Stomach (tissue), 9 donors: Measurements from ENCODE around the gene HCN2. TPM values are rescaled to one million over a fixed set of nuclear protein-coding genes. Genes with fewer than 3 reads are reported as not detected.

Experiments
- DNase-seq, 2 donors: peaks; one replicate each; pipeline versions ENCODE4 v3.0.0 to v3.0.0-alpha.2; 2013 to 2019
- H3K27ac ChIP-seq, 5 donors: fragments of 200-600 bp in 4 of 5; sonication (generic) in 4 of 5; one replicate each; pipeline ENCODE4 v1.5.1; 2013 to 2019; ENCODE audit warnings: mild to moderate bottlenecking in 1 of 5, moderate library complexity in 1 of 5
- H3K27me3 ChIP-seq, 3 donors: fragments of 200-600 bp; sonication (generic); one replicate each; pipeline ENCODE4 v1.5.1; 2017 to 2019; ENCODE audit warnings: mixed run types in 1 of 3
- H3K36me3 ChIP-seq, 4 donors: fragments of 200-600 bp; sonication (generic); 1 replicate in 3 of 4; 2 replicates in 1 of 4; pipeline ENCODE4 v1.5.1; 2016 to 2019
- H3K4me1 ChIP-seq, 4 donors: fragments of 200-600 bp; sonication (generic); one replicate each; pipeline ENCODE4 v1.5.1; 2016 to 2019
- H3K4me3 ChIP-seq, 4 donors: fragments of 200-600 bp; sonication (generic) in 3 of 4; one replicate each; pipeline ENCODE4 v1.5.1; 2016 to 2019; ENCODE audit warnings: mild to moderate bottlenecking in 1 of 4
- H3K9me3 ChIP-seq, 4 donors: fragments of 200-600 bp; sonication (generic); one replicate each; pipeline ENCODE4 v1.5.1; 2016 to 2019
- EP300 ChIP-seq: sonication (generic); formaldehyde crosslinking; IDR thresholded peaks from one replicate; pipeline ENCODE4 v1.6.1; 2017; ENCODE audit warnings: antibody characterized with exemption
- POLR2A ChIP-seq, 4 donors: fragments of 450-650 bp; IDR thresholded peaks; one replicate each; pipeline ENCODE4 v1.6.1; 2016; ENCODE audit warnings: antibody characterized with exemption in 4 of 4, control low read depth in 2 of 4, mild to moderate bottlenecking in 1 of 4, moderate library complexity in 1 of 4
- POLR2AphosphoS5 ChIP-seq, 3 donors: sonication (generic); formaldehyde crosslinking; IDR thresholded peaks; one replicate each; pipeline ENCODE4 v1.6.1; 2016; ENCODE audit warnings: antibody characterized with exemption in 3 of 3
- WGBS, 5 donors: extraction: QIAGEN DNeasy Blood & Tissue Kit in 3 of 5; methylation state at CpG; one replicate each; pipeline versions ENCODE4 v1.1.5 to v1.1.7; 2013 to 2018; 5-methylcytosine and 5-hydroxymethylcytosine counted together
- intact Hi-C: fragments of 100-400 bp; cut with DNase I; formaldehyde crosslinking; loops from one replicate; pipeline ENCODE4 v1.15.1; 2023; ENCODE audit warnings: low total_unique reads
- polyA plus RNA-seq, 3 donors: library from polyadenylated mRNA; stranded (reverse); fragments of 200-250 nt; gene quantifications; one replicate each; pipeline ENCODE4 v1.2.3, GENCODE V29; 2013
- total RNA-seq, 5 donors: library from RNA; depleted of rRNA; stranded (reverse); fragments of >200 nt; gene quantifications; one replicate each; pipeline versions ENCODE4 v1.1.0 to v1.2.3, GENCODE V29; 2014 to 2016
- TF ChIP-seq, protein P1 (sequence below), 7 experiments: fragments of 450-650 bp in 4 of 7; fragments of 200-600 bp in 3 of 7; sonication (generic) in 3 of 7; IDR thresholded peaks; one replicate each; pipeline ENCODE4 v1.5.1; 2016 to 2019; ENCODE audit warnings: antibody characterized with exemption in 7 of 7, control low read depth in 2 of 7, mild to moderate bottlenecking in 1 of 7
- donor health status: healthy with polysubstance abuse.
- donor health status: Bipolar disorder and iron deficiency.
- donor health status: healthy.

The HCN2 gene
- total and polyA plus RNA-seq, 8 donors = 0.10 to 0.18 (median 0.15) TPM; not detected in 5

DNA sequence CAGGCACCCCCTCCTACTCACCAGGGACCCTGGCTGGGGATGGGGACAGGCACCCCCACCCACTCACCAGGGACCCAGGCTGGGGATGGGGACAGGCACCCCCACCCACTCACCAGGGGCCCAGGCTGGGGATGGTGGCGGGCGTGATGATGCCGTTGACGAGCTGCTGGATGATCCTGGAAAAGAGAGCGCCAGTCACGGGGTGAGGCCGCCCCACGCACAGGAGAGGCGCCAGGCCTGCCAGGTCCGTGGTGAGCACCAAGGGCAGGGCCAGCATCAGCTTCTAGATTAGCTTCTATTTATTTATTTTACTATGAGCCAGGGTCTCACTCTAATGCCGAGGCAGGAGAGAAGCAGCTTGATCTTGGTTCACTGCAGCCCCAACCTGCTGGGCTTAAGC, 60.4 kb downstream of the HCN2 start:
- TF ChIP-seq EP300 = no peak
- TF ChIP-seq POLR2A (IDR thresholded peaks at IDR 0.05) = no peak
- TF ChIP-seq, protein P1, sequence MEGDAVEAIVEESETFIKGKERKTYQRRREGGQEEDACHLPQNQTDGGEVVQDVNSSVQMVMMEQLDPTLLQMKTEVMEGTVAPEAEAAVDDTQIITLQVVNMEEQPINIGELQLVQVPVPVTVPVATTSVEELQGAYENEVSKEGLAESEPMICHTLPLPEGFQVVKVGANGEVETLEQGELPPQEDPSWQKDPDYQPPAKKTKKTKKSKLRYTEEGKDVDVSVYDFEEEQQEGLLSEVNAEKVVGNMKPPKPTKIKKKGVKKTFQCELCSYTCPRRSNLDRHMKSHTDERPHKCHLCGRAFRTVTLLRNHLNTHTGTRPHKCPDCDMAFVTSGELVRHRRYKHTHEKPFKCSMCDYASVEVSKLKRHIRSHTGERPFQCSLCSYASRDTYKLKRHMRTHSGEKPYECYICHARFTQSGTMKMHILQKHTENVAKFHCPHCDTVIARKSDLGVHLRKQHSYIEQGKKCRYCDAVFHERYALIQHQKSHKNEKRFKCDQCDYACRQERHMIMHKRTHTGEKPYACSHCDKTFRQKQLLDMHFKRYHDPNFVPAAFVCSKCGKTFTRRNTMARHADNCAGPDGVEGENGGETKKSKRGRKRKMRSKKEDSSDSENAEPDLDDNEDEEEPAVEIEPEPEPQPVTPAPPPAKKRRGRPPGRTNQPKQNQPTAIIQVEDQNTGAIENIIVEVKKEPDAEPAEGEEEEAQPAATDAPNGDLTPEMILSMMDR (IDR thresholded peaks at IDR 0.05) = no peak
- no peak for TF ChIP-seq POLR2AphosphoS5 (IDR thresholded peaks at IDR 0.05)
- WGBS, 5 donors = 76 to 91% (median 85%) methylated on average over 10 to 11 of the region's 11 CpGs
- Histone ChIP-seq H3K27me3 (no peaks in the 10 kb centered on the region), H3K4me1 (peaks cover 0 to 11% (median under 1%) of the 10 kb centered on the region in 4 donors), H3K36me3 (peaks cover 76 to 99% (median 97%) of the 10 kb centered on the region in 4 donors), H3K9me3 (no peaks in the 10 kb centered on the region), H3K27ac (no peak overlapping the region), H3K4me3 (no peak overlapping the region)
- intact Hi-C loops = no loop called here
- DNase-seq = no peak

DNA sequence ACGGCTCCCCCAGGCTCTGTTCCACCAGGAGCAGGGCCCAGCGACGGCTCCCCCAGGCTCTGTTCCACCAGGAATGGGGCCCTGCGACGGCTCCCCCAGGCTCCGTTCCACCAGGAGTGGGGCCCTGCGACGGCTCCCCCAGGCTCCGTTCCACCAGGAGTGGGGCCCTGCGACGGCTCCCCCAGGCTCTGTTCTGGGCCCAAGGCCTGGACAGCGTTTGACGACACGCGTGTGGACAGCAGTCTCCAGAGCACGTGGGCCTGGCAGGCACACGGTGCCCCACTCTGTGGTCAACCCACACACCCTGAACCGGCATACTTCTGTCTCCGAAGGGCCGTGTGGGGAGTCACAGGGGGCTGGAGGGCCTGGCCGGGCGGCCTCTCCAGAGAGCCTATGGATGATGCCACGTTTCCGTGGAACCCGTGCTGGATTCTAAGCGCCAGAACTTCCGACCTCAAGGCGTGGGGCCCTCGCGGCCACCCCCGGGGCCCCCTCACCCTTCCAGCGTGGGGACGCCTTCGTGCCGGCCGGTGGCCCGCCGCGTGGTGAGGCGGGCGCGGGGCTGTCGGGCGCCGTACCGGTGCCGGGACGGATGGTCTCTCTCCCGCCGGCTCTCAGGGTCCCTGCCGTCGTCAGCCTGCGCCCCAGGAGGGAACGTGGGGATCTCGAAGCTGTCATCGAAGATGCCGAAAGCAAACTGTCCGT, 61.6 kb downstream of the HCN2 start:
- no peak overlapping the region for H3K4me3 ChIP-seq
- intact Hi-C loops = no loop called here
- DNase-seq = no peak
- peaks cover 74 to 98% (median 94%) of the 10 kb centered on the region in 4 donors for H3K36me3 ChIP-seq
- no peaks in the 10 kb centered on the region for H3K9me3 ChIP-seq
- no peak overlapping the region for H3K27ac ChIP-seq
- H3K4me1 ChIP-seq = peaks cover 0 to 21% (median 6%) of the 10 kb centered on the region in 4 donors
- H3K27me3 ChIP-seq = no peaks in the 10 kb centered on the region
- WGBS, 5 donors = 94 to 96% (median 95%) methylated on average over 29 to 58 of the region's 58 CpGs
- TF ChIP-seq EP300 = no peak
- no peak for TF ChIP-seq POLR2AphosphoS5 (IDR thresholded peaks at IDR 0.05)
- TF ChIP-seq POLR2A (IDR thresholded peaks at IDR 0.05) = no peak
- TF ChIP-seq, protein P1 (IDR thresholded peaks at IDR 0.05) = no peak

DNA sequence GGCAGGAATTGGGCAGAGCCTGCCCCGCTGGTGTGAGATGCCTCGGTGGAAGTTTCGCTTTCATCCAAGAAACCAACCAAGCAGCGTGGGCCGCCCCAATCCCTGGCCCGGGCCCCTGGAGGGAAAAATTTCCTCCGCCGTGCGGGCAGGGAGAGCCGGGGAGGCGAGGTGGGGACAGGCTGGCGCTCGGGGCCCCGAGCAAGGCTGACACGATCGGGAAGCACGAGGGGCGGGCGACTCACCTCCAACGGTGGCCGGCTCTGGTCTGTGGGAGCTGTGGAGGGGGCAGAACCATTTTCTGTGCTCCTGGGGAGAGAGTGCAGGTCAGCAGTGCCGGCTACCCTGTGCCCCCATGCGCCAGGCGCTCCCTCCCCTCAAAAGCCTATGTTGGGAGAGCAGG, 62.3 kb downstream of the HCN2 start:
- intact Hi-C loops = no loop called here
- no peak overlapping the region for H3K4me3 ChIP-seq
- H3K4me1 ChIP-seq = peaks cover 0 to 29% (median 11%) of the 10 kb centered on the region in 4 donors
- H3K27me3 ChIP-seq = no peaks in the 10 kb centered on the region
- TF ChIP-seq, protein P1 (IDR thresholded peaks at IDR 0.05) = no peak
- no peak overlapping the region for H3K27ac ChIP-seq
- H3K36me3 ChIP-seq = peaks cover 67 to 97% (median 90%) of the 10 kb centered on the region in 4 donors
- no peak for DNase-seq
- 86 to 91% (median 90%) methylated on average over 14 to 24 of the region's 24 CpGs for WGBS, 5 donors
- H3K9me3 ChIP-seq = no peaks in the 10 kb centered on the region

DNA sequence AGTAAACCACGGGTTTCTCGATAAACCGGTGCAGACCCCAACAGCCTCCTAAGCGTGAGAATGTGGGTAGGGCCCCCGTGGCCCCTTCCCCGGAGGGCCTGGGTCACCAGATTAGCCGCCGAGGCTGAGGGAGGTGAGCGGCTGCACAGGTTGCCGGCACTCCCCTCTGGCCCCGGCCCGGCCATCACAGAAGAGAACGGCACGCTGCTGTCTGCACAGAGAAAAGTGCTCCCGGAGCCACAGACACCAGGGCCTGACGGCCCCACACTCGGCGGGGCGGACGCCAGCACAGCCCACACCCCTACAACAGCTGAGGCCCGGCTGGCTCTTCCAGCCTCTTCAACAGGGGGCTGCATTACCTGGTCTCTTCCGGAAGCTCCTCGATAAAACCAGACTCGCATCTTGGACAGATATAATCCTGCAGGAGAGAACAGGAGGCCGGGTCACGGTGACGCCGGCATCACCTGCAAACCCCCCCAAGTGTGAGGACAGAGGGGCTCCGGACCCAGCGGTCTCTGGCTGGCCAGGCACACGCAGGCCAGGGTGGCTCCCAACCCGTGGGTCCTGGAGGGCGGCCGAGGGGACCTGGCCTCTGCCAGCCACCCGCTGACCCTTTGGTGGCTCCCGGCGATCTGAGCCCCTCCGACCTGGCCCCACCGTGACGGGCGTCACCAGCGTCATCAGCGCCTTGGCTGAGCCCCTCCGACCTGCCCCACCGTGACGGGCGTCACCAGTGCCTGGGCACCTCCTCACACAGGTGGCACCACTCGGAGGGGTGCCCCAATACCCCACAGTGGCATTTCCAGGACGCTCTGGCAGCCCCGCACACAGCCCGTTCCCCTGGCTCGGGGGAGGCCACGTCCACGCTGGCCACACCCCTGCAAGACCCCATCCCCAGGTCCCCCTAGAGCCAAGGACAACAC, 63.0 kb downstream of the HCN2 start:
- no peaks in the 10 kb centered on the region for H3K9me3 ChIP-seq
- H3K36me3 ChIP-seq = peaks cover 60 to 97% (median 89%) of the 10 kb centered on the region in 4 donors
- WGBS, 5 donors = 91 to 98% (median 94%) methylated on average over 24 to 54 of the region's 54 CpGs
- intact Hi-C loops = no loop called here
- no peak overlapping the region for H3K4me3 ChIP-seq
- TF ChIP-seq EP300 (no peak), POLR2A (IDR thresholded peaks at IDR 0.05) (no peak), POLR2AphosphoS5 (IDR thresholded peaks at IDR 0.05) (no peak)
- TF ChIP-seq, protein P1 (IDR thresholded peaks at IDR 0.05) = no peak
- no peaks in the 10 kb centered on the region for H3K27me3 ChIP-seq
- H3K4me1 ChIP-seq = peaks cover 5 to 36% (median 19%) of the 10 kb centered on the region in 4 donors
- DNase-seq = no peak
- H3K27ac ChIP-seq = no peak overlapping the region
